HL-60/S4 (cell line): ENCODE data around the gene RANBP17.

Source experiments
- in situ Hi-C: fragments of 300-500 bp; cut with MboI; formaldehyde crosslinking; loops from 2 replicates; pipeline ENCODE4 v1.14.3; 2022; ENCODE audit warnings: low sequenced_read_pairs

RANBP17 gene

DNA sequence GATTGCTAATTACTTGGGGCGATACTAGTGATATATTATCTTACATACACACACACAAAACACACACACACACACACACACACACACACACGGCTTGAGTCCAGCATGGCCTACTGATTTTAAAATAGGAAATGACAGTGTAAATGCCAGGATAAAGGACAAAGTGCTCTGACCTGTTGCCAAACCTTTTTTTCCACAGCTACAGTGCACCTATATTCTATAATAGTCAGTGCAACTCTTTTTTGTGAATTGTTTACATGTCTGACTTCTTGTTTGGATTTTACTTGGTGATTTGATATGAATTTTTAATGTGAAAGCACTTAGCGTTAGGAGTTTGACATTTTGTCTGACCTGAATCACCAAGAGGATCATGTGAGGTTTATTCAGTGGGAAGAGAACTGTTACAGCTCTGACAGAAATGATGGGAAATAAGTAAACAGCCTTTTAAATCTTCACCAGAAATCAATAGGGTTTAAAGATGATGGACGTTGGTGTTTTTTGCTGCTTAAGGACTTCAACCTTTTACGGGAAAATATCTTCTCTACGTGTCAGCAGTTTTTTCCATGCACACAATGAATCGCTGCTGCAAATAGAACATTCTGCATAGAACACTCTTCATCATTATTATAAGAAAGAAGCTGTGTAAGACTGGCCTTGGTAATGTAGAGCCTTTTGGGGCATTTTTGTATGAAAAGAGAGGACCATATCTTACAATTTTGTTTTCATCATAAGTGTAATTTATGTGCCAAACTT, 218.5 kb downstream of the RANBP17 start:
- in situ Hi-C loops: no loop called here

DNA sequence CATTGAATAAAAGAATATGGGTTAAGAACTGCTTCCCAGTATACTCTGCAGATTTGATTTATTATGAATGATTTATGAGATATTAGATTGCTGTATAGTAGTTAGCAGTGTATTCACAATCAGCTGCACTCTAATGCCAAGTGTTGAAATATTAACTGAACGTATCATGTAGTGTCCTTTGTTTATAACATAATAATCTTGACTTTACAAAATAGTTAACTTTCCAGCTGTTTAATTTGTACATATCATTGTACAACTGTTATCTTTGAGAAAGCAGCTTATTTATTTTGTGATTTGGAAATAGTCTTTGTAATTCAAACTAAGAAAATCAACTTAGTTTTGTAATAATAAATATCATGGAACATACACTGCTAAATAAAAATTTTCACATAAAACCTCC, 219.5 kb downstream of the RANBP17 start:
- in situ Hi-C loops: no loop called here

DNA sequence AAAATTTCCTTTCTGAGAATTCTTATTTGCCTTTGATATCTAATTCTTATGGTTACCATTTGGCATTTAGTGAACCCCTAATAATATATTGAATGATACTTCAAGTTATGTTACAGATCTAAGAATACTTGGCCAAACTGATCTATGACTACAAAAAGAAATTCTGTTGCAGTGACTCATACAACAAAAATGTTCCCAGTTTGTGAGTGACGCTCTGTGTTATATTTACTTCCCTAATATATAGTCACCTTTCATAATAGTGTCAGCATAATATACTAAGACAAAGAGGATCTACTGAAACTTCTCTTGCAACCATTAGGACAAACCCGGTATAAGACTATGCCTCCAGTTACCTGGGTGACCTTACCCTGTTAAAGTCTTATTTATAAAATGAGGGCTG, 230.4 kb downstream of the RANBP17 start:
- in situ Hi-C loops: no loop called here

DNA sequence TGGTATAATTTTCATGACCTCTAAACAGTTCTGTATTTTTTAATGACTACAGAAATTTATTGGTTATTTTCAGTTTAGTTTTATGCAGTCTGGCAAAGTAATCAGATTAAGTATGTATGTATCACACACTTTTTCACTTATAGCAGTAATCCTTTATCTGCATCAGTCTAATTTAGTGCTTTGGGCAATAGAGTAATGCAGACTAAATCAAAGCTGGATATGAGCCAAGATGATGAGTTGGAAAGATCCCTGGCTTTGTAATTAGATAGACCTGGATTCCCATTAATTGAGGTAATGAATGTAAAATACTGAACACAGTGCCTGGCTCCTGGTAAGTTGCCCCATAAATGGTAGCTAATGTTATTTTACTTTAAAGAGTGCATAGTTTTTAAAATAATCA, 231.8 kb downstream of the RANBP17 start:
- in situ Hi-C loops: no loop called here

DNA sequence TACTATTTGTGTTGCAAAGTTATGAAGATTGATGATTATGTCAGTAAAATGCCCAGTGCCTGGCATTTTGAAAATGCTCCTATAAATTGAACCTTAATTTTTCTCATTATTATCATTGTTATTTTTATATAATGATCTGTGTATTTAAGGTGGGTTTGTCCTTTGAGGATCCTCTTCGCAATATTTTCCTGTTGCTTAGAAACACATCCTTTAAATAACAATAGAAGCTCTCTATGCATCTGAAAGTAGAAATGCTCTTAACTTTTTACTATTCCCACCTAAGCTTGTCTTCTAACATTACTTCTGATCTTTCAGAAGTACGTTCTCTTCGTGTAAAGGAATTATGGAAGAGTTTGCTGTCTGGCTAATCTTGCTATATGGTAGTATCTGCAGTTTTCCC, 232.5 kb downstream of the RANBP17 start:
- in situ Hi-C loops: no loop called here

DNA sequence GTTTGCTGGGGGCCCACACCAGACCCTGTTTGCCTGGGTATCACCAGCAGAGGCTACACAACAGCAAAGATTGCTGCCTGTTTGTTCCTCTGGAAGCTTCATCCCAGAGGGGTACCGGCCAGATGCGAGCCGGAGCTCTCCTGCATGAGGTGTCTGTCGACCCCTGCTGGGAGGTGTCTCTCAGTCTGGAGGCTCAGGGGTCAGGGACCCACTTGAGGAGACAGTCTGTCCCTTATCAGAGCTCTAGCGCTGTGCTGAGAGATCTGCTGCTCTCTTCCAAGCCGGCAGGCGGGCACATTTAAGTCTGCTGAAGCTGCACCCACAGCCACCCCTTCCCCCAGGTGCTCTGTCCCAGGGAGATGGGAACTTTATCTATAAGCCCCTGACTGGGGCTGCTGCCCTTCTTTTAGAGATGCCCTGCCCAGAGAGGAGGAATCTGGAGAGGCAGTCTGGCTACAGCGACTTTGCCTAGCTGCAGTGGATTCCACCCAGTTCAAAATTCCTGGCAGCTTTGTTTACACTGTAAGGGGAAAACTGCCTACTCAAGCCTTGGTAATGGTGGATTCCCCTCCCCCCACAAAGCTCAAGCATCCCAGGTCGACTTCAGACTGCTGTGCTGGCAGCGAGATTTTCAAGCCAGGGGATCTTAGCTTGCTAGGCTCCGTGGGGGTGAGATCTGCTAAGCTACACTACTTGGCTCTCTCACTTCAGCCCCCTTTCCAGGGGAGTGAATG, 241.2 kb downstream of the RANBP17 start:
- in situ Hi-C loops: no loop called here

DNA sequence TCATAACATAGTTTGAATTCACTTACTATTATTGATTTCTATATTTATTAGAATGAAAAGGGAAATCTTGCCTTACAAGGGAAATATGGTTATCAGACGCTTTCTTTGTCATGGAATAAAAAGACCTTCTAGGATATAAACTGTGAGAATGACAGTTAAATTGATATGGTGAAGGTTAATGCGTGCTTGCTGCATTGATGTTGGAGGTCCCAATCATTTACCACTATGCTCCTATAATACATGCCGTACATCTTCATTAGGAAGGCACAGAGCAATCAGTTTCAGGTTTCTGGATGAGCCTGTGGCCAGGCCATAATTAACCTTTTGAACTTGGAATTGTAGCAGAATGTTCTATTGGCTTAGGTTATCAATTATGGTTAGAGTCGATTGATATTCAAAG, 245.9 kb downstream of the RANBP17 start:
- in situ Hi-C loops: no loop called here

DNA sequence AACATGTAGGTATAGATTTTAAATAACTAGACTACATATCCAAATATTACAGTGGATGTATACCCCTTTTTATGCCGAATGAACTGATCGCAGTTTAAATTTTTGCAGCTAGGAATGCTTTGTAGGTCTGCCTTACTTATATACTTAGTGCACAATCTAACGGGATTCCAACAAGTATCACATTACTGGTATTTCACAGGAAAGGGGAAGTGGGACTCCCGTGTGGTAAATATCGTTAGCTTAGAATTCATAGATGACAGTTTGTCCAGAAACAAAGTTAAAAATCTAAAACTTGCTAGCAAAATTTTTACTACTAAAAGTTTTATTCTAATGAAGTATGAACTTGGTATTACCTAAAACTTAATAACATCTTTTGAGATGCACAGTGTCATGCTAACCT, 253.7 kb downstream of the RANBP17 start:
- in situ Hi-C loops: no loop called here

DNA sequence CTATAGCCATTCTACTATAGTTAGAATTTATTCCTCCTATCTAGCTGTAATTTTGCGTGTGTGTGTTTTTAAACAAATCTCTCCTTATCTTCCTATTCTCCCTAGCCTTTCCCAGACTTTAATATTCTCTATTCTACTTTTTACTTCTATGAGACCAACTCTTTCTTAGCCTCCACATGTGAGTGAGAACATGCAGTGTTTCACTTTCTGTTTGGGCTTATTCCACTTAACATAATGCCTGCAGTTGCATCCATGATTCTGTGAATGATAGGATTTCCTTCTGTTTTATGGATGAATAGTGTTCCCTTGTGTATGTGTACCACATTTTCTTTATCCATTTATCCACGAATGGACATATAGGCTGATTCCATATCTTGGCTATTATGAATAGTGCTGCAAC, 254.9 kb downstream of the RANBP17 start:
- in situ Hi-C loops: no loop called here

DNA sequence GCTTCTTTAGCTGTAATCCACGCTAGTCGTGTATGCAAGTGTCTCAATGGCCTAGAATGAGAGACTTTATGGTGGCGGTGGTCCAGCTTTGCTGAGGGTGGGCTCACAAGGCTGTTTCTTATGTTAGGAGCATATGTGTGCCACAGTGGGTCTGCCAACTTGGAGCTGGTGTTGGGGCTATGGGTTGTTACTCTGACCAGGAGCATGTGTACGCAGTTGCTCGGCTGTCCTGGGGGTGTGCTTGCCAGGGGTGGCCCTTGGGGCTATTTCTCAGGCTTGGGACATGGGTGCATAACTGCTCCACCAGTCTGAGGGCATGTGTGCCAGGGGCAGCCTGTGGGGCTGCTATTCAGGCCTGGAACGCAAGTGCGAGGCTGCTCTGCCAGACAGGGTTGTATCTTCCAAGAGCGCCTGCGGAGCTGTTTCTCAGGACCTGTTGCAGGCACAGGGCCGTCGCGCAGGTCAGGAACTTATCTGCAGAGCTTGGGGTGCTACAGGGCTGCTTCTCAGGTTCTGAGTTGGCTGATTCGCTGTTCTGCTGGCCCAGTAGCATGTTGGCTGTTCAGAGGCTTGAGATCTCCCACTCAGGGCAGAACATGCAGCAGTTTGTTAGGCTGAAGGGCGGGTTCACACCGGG, 259.3 kb downstream of the RANBP17 start:
- in situ Hi-C loops: no loop called here

DNA sequence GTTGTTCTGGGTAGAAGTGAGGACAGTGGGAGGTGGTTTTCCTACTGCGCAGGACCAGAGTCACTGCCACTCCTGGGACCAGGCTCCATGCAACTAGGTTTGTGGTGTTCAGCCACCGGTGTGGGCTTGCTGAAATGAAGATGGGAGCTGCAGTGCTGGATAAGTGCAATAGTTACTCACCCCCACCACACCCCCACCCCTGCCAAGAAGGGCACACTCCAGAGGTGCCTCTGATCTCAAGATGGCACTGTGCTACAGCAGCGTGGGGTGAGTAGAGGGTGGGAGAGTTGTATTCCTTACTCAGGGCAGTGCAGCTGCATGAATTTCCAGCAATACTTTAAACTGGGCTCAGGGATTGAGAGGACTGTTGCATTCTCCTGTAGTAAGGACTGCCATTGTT, 259.8 kb downstream of the RANBP17 start:
- in situ Hi-C loops: no loop called here

DNA sequence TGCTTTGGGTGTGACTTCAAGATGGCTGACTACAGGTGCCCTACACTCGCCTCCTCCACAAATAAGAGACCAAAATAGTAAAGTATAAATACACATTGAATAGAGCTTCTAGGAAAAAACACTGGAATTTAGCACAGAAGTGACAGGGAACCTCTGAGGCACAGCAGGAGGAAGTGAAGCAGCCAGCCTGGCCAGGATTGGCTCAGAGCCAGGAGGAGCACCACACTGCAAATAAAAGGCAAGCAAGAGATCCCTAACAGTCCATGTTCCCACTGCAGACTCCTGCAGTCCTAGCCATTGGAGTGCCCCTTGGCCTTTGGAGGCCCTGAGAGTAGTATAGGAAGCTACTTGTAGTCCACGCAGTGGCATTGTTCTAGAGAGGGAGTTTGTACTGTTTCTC, 260.6 kb downstream of the RANBP17 start:
- in situ Hi-C loops: no loop called here

DNA sequence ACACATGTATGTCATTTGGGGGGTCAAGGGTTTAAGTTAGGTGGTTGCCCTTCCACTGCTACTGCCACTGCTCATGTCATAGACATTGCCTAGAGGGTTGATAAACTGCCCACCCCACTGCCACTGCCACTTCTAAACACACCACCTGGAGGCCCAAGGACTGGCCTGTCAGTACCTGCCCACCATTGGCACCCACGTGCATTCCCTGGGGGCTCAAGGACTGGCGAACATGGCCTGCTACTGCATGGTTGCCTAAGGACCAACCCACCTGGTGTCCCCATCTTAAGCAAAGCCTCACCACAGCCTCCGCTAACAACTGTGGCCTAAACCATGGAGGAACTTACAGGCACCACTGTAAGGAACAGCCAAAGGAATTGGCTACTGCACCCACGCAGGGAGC, 261.6 kb downstream of the RANBP17 start:
- in situ Hi-C loops: no loop called here

DNA sequence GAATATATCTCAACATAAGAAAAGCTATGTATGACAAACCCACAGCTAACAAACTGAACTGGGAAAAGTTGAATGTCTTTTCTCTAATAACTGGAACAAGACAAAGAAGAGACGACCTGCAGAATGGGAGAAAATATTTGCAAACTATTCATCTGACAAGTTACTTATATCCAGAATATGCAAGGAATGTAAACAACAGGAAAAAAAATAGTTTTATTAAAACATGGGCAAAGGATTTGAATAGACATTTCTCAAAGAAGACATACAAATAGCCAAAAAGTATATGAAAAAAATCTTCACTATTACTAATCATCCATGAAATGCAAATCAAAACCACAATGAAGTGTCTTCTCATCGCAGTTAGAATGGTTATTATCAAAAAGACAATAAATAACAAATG, 265.5 kb downstream of the RANBP17 start:
- in situ Hi-C loops: no loop called here

DNA sequence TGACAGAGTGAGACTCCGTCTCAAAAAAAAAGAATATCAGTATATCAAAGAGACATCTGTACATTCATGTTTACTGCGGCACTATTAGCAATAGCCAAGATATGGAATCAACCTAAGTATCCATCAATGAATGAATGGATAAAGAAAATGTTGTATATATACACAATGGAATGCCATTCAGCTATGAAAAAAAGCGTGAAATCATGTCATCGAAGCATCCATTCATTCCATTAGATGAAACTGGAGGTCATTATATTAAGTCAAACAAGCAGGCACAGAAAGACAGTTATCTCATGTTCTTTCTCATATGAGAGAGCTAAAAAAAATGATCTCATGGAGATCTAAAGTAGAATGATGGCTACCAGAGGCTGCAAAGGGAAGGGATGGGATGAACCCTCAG, 266.3 kb downstream of the RANBP17 start:
- in situ Hi-C loops: no loop called here

DNA sequence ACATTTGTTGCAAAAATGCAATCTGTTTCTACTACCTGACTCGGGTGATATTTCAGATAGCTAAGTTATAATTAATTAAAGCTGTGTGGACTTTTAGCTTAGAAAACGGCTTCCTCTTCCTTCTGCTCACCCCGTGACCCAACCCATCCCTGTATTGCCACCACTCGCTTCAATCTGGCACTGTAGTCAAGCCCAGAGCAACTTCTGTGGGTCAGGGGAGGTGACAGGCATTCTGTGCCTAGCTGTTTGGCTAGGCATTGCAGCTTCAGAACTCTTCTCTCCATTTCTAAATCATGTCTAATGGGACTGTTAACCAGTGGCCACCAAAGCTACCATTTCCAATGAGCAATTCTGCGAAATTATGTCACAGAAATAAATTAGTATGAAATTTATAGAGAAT, 267.5 kb downstream of the RANBP17 start:
- in situ Hi-C loops: no loop called here

DNA sequence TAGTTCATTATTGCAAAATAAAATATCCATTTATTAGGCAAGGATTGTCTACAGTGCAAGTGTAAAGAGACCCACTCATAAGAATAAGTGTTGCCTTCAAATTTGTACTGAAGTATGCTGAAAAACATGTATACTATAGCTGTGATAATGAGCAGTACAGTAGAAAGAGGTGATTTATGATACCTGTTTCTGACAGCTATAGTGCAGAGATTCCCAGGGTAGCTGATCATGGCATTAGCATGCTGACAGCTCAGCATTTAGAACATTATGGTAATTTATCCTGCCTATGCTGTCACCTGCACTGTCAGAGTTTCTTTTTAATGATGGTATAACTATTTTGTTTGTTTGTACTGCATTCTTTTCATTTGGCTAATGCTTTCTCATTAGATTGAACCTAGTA, 269.7 kb downstream of the RANBP17 start:
- in situ Hi-C loops: no loop called here

DNA sequence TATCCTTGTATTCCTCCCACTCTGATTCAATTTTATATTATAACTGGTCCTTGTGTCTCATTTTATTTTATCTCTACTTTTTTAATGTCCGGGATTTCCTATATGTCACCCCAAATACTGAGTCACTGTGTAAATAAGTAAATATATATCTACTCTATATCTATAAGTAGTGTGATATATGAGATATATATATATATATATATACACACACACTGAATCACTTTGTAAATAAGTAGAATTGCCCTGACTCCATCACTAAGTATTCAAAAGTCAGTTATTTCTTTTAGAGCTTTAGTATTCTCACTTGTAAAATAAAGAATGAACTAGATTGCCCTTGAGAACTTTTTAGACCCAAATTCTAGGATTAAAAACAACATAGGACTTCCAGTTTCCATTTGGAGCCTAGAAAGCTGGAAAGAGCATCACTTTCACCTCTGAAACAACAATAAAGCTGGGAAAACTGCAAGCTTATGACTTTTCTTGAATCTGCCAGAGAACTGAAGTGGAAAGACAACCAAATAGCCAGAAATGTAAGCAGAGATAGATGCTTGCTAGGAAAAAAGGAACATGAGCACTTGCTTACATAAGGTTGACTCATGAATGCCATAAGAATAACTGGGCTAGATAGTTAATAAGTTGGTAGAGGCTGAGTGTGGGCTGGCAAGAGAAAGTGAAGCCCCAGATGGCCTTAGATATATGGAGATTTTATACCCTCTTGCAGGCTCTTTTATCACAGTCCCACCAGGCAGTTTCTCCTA, 276.1 kb downstream of the RANBP17 start:
- in situ Hi-C loops: no loop called here

DNA sequence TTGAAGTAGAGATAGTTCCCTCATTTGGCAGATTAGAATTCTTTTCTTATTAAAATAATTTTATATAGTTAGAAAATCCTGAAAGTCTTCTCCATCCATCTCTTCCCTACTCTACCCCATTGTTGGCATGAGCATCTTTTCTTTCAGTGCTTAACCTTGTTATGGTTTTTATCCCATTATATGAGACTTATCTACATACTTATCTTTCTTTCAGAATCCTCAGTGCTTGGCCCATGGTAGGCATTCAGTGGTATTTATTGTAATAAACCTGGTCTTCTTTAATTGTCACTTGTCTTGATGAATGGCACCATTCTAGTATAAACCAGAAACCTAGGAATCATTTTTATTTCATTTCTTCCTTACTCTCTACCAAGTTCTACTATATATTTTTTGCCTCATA, 277.4 kb downstream of the RANBP17 start:
- in situ Hi-C loops: no loop called here

DNA sequence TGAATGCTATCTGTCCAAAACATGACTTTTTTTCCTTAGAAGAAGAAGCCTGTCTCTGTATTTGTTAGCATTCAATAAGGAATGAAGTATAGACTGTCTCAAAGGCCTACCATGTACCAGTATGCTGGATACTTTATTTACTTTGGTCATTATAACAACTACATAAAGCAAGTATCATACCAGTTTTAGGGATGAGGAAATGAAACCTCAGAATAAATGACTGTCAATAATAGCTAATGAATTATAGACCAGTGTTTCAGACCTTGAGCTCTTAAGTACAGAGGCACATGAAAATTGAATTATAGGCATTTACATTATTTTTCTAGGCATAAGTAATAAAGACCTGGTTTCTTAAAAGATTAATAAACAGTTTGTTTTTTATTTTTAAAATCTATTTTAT, 280.8 kb downstream of the RANBP17 start:
- in situ Hi-C loops: no loop called here

DNA sequence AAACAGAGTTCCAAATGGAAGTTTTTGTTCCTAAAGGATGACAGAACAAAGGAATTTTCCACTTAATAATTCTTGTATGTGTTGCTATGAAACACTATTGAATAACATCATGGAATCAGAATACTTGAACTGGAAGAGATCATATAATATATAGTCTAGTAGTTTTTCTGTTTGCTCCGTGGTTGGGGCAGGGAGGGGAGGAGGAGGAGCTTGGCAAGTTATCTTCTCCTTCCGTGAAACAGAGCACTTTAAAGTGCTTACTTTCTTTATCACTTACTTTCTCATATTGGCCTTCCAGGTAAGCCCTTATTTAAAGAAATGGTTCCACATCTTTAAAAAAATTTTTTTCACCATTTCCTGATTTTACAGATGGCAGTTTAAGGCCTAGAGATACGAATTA, 281.4 kb downstream of the RANBP17 start:
- in situ Hi-C loops: no loop called here
